Cardiac fibroblast (primary cell): ENCODE measurements around the gene TDRD1.
"Not testable (repeated sequence)": the region's sequence is repeated elsewhere in the genome, so short reads cannot be mapped to it uniquely, and the experiment has no call there.

Experiments used
- DNase-seq, 2 donors: peaks; one replicate each; pipeline versions ENCODE4 v3.0.0 to v3.0.0-alpha.2; 2010; ENCODE audit warnings: low read depth in 2 of 2
- H3K4me3 ChIP-seq, 2 donors: replicated peaks in 1 of 2; 1 replicate in 1 of 2; 2 replicates in 1 of 2; pipeline ENCODE4 v1.5.1; 2011; ENCODE audit warnings: low read depth in 2 of 2, low read length in 2 of 2, mild to moderate bottlenecking in 2 of 2, moderate library complexity in 1 of 2
- CTCF ChIP-seq: IDR thresholded peaks from one replicate; pipeline ENCODE4 v1.5.1; 2011; ENCODE audit warnings: low read depth, mild to moderate bottlenecking, low read length, inconsistent platforms

The TDRD1 gene

DNA sequence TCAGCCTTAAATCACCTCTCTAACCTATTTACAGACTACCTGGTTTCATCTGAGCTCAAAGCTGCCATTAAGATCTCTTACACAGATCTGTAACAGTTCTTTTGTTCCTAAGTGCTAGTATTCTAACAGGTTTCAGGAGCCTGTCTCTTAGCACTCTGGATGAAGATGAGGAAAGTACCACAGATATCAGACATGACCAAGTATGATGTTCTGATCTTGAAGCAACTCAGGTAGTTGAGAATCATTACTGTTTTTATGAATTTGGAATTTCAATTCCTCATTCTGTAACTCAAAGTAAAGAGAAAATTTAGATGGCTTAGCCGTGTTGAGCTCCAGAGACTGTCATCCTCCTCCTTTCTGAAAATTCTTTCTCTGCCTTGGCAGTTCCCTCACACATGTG lies 36.0 kb upstream of the TDRD1 start:
- no peak for DNase-seq
- H3K4me3 ChIP-seq, result no peak overlapping the region
- TF ChIP-seq CTCF, result no peak

DNA sequence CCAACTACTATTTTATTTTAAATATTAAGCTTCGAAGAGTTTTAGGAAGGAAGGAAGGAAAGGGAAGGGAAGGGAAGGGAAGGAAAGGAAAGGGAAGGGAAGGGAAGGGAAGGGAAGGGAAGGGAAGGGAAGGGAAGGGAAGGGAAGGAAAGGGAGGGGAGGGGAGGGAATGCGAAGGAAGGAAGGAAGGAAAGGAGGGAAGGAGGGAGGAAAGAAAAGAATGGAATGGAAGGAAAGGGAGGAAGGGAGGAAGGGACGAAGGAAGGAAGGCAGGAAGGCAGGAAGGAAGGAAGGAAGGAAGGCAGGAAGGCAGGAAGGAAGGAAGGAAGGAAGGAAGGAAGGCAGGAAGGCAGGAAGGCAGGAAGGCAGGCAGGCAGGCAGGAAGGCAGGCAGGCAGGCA lies 29.7 kb upstream of the TDRD1 start:
- DNase-seq, result not testable (repeated sequence)

DNA sequence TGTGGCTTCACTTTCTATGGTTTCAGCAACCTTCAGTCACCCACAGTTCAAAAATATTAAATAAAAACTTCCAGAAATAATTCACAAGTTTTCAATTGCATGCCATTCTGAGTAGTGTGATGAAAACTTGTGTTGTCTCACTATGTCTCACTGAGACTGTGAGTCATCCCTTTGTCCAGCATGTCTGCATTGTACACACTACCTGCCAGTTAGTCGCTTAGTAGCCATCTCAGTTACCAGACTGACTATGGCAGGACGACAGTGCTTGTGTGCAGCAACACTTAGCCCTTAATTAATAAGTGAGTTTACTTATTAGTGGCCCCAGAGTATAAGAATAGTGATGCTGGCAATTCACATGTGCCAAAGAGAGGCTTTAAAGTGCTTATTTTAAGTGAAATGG lies 27.7 kb upstream of the TDRD1 start:
- DNase-seq, result peak; percentile 52 to 91
- TF ChIP-seq CTCF, result no peak
- no peak overlapping the region for H3K4me3 ChIP-seq

More for the DNA sequence above, 29.7 kb upstream of the TDRD1 start:
- H3K4me3 ChIP-seq, result not testable (repeated sequence)

DNA sequence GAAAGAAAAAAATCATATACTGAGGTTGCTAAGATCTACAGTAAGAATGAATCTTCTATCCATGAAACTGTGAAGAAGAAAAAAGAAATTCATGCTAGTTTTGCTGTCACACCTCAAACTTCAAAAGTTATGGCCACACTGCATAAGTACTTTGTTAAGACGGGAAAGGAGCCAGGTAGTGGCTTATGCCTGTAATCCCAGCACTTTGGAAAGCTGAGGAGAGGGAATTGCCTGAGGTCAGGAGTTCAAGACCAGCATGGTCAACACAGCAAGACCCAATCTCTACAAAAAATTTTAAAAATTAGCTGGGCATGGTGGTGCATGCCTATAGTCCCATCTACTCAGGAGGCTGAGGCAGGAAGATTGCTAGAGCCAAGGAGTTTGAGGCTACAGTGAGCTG lies 27.3 kb upstream of the TDRD1 start:
- no peak overlapping the region for H3K4me3 ChIP-seq
- no peak for DNase-seq
- TF ChIP-seq CTCF, result no peak

DNA sequence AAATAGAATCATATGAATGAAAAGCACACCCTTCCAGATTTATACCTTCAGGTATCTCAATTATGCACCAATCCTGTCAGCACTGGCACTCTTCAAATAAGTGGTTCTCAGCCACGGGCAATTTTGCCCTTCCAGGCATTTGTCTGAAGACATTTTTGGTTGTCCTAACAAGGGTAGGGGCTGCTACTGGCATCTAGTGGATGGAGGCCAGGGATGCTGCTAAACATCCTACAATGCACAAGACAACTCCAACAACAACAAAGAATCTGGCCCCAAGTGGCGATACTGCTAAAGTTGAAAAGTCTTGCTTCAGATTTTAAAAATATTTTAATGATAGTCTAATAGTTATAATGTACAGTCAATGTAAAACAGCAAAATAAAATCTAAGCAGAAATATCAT lies 21.2 kb upstream of the TDRD1 start:
- H3K4me3 ChIP-seq, result no peak overlapping the region
- DNase-seq, result no peak
- no peak for TF ChIP-seq CTCF

DNA sequence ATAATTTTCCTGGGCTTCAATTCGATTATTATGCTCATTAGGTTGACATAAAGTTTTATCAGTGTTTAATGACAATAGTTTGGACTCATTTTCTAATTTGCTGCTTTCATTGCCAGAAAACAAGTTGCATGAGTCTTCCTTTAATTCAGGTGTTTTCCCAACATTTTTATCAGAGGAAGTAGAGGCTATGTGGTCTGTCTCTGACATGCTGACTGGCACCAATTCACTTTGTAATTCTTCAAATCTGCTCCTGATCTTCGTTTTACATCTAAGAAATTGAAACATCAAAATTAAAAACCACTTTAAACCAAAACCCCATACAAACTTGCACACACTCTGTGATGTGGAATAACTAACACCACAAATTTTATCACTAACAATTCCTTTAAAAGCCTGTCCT lies 16.1 kb upstream of the TDRD1 start:
- no peak for TF ChIP-seq CTCF

GRCh38 chr10:114166043-114166442 lies 13.1 kb upstream of the TDRD1 start:
- no peak for TF ChIP-seq CTCF
- no peak overlapping the region for H3K4me3 ChIP-seq
- DNase-seq, result peak in 1 of 2 donors; percentile 56

More for the DNA sequence above, 16.1 kb upstream of the TDRD1 start:
- DNase-seq, result no peak
- no peak overlapping the region for H3K4me3 ChIP-seq
